Adipocyte (in vitro differentiated cells): Measurements from ENCODE around the gene USH1C.

ENCODE experiments used
- DNase-seq: peaks from one replicate; pipeline ENCODE4 v3.0.0-alpha.2; 2015; ENCODE audit warnings: low read depth
- H3K27me3 ChIP-seq: replicated peaks from 2 replicates; pipeline ENCODE4 v1.7.0; 2013; ENCODE audit warnings: mild to moderate bottlenecking, low read length, moderate library complexity; ENCODE audit not compliant: control insufficient read depth, insufficient read depth
- H3K36me3 ChIP-seq: 2 replicates; pipeline ENCODE4 v1.7.0; 2013; ENCODE audit warnings: low read length, mild to moderate bottlenecking, moderate library complexity; ENCODE audit not compliant: control insufficient read depth, insufficient read depth, severe bottlenecking
- H3K4me1 ChIP-seq: 2 replicates; pipeline ENCODE4 v1.7.0; 2013; ENCODE audit warnings: mild to moderate bottlenecking, low read length, moderate library complexity; ENCODE audit not compliant: control insufficient read depth, insufficient read depth
- H3K4me3 ChIP-seq: 2 replicates; pipeline ENCODE4 v1.7.0; 2013; ENCODE audit warnings: mild to moderate bottlenecking, low read length, moderate library complexity
- H3K9ac ChIP-seq: 2 replicates; pipeline ENCODE4 v1.7.0; 2013; ENCODE audit warnings: mild to moderate bottlenecking, low read length, moderate library complexity
- H3K9me3 ChIP-seq: 2 replicates; pipeline ENCODE4 v1.7.0; 2013; ENCODE audit warnings: mild to moderate bottlenecking, low read length, moderate library complexity; ENCODE audit not compliant: control insufficient read depth

USH1C gene

DNA sequence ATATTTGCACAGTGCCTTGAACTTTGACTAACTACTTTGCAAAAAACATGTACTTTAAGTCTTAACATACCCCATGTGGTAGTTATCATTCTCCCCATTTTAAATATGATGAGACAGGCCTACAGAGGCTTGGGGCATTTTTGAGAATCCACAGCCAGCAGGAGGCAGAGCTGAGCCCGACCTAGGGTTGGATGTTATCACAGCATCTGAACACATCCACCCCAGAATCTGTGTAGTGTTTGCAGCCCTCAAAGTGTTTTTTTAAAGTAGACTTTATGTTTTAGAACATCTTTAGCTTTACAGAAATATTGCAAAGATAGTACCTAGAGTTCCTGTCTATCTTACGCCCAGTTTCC is 20.4 kb upstream of the USH1C start:
- Histone ChIP-seq H3K4me3 (no peak overlapping the region), H3K9ac (no peak overlapping the region)
- no peak for DNase-seq

DNA sequence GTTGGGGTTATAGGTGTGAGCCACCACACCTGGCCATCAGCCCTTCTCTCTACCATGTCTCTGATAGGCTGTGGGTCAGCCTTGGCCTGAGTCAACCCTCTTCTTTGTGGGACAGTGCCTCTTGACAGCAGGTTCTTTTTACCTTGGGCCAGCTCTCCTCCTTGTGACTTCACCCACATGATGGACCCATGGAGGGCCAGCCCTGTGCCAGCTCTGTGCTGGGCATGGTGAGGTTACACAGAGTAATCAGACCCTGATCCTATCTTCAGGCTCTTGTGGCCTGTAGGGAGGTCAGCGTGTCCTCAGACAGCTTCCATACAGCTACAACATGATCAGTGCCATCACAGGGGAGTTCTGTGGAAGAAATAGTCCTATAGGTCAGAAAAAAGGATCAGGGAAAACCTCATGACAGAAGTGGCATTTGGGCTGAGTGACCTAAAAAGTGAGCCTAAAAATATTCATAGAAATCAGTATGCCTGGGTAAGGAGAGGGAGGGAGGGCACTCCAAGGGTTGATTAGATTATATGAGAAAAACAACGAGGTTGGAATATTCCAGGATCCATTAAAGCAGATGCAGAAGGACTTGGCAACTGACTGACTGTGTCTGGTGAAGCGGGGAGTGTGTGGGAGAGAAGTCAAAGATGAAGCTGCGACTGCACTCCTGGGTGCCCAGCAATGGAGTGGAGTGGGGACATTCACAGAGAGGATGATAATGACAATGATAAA is 19.9 kb upstream of the USH1C start:
- DNase-seq, result no peak
- H3K4me1 ChIP-seq, result no peaks in the 10 kb centered on the region
- no peak overlapping the region for H3K9ac ChIP-seq
- H3K36me3 ChIP-seq, result no peaks in the 10 kb centered on the region
- peaks cover 30% of the 10 kb centered on the region for H3K27me3 ChIP-seq
- no peaks in the 10 kb centered on the region for H3K9me3 ChIP-seq
- no peak overlapping the region for H3K4me3 ChIP-seq

More for the DNA sequence above, 20.4 kb upstream of the USH1C start:
- no peaks in the 10 kb centered on the region for H3K9me3 ChIP-seq
- no peaks in the 10 kb centered on the region for H3K4me1 ChIP-seq
- H3K36me3 ChIP-seq, result no peaks in the 10 kb centered on the region
- peaks cover 31% of the 10 kb centered on the region for H3K27me3 ChIP-seq

DNA sequence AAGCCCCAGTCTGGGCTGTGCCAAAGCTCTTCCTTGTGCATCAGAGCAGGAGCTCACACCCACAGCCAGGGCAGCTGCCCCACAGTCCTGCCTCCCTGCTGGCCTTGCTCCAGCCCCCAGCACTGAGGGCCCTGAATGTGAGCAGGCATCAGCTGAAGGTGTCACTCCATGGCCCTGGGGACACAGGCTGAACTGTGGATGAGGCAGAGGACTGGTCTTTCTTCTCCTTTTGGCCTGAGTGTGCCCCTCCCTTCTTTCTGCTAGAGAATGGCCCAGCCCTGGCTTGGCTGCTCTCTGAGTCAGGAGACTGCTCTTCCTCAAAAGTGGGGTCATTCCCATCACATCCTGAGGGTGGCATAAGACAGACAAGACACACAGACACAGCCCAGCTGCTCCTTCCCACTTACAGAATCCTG is 19.0 kb upstream of the USH1C start:
- no peaks in the 10 kb centered on the region for H3K9me3 ChIP-seq
- no peaks in the 10 kb centered on the region for H3K36me3 ChIP-seq
- H3K4me3 ChIP-seq, result no peak overlapping the region
- H3K4me1 ChIP-seq, result no peaks in the 10 kb centered on the region
- no peak overlapping the region for H3K9ac ChIP-seq
- peaks cover 30% of the 10 kb centered on the region for H3K27me3 ChIP-seq
- DNase-seq, result no peak

DNA sequence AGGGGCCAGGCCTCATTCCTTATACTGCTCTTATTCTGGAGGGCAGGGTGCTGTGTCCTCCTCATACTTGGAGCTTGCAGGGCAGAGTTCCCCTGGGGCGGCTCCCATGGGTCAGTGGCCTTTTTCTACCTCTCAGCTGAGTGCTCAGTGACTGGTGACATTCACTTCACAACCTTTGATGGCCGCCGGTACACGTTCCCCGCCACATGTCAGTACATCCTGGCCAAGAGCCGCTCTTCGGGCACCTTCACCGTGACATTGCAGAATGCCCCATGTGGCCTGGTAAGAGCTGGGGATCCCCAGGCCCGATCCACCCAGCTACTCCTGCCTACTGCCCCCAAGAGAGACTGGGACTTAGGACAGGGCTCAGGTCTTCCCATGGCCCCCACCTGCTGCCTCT is 17.3 kb upstream of the USH1C start:
- no peaks in the 10 kb centered on the region for H3K9me3 ChIP-seq
- no peak for DNase-seq
- peaks cover 41% of the 10 kb centered on the region for H3K27me3 ChIP-seq
- no peaks in the 10 kb centered on the region for H3K36me3 ChIP-seq
- no peak overlapping the region for H3K9ac ChIP-seq
- H3K4me1 ChIP-seq, result no peaks in the 10 kb centered on the region
- H3K4me3 ChIP-seq, result no peak overlapping the region

DNA sequence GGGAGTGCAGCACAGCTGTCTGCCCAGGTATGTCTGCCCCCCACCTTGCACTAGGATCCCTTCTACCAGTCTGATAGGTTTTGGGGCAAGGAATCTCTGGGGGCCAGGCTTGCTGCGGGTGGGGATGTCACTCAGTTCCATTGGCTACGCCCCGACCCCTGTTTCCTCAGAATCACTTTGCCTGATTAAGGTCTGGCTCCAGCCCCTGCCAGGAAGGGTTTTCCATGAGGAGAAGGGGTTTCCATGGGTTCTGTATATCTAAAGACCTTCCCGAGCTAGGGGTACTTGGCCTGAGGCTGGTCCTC is 16.8 kb upstream of the USH1C start:
- Histone ChIP-seq H3K9me3 (no peaks in the 10 kb centered on the region), H3K4me3 (no peak overlapping the region), H3K9ac (no peak overlapping the region), H3K36me3 (no peaks in the 10 kb centered on the region), H3K27me3 (peaks cover 46% of the 10 kb centered on the region), H3K4me1 (no peaks in the 10 kb centered on the region)
- DNase-seq, result no peak

DNA sequence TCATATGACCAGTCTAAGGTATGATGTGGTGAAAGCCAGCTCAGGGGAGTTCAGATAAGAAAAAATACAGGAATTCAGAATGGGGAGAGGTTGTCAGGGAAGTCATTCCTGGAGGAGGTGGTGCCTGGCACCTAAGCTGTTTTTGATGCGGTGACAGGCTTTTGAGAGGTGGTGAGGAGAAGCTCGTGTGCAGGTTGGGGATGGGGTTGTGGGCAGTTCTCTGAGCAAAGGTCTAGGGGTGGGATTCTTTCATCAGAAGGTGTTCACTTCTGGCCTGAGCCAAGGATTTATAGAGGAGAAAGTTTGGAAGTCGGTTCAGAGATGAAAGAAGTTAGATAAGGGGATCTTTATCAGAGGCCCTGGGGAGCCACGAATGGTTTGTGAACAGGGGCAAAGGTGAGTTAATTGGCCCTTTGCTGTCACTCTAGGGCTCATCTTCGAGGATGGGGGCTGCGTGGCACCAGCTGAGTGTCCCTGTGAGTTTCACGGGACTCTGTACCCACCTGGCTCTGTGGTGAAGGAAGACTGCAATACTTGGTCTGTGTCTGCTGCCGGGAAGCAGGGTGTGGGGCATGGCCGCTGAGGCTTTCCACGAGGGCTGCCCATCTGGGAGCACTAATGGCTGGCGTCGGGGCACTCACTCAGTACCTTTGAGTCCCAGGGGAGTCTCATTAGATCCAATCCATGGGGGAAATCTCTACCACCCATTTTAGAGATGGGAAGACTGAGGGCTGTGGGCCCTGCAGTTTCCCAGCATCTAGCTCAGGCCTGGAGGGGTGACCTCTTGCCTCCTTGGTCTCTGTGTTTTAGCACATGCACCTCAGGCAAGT is 16.3 kb upstream of the USH1C start:
- H3K4me3 ChIP-seq, result no peak overlapping the region
- H3K9me3 ChIP-seq, result no peaks in the 10 kb centered on the region
- H3K9ac ChIP-seq, result no peak overlapping the region
- no peaks in the 10 kb centered on the region for H3K36me3 ChIP-seq
- peaks cover 50% of the 10 kb centered on the region for H3K27me3 ChIP-seq
- DNase-seq, result no peak
- no peaks in the 10 kb centered on the region for H3K4me1 ChIP-seq

DNA sequence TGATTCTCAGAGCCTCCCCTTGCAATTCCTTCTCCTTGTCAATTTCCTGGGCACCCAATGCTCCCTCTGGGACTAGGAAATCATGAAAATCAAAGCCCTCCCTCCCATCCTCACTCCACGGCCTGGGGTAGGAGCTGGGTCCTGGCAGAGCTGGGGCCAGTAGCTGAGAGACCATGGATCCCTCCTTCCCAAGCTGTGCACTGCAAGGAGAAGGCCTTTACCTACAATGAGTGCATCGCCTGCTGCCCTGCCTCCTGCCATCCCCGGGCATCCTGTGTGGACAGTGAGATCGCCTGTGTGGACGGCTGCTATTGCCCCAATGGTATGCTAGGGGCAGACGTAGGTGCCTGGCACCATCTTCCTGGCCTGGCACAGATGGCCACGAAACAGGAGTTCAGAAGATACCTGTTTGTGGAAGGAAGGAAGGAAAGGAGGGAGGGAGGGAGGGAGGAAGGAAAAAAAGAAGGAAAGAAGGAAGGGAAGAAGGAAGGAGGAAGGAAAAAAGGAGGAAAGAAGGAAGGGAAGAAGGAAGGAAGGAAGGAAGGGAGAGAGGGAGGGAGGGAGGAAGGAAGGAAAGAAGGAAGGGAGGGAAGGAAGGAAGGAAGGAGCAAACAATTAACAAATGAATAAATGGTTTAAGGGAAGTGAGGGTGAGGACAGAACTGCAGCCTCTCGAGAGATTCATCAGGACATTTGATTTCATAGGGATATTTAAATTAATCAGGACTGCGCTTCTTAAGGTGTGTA is 15.3 kb upstream of the USH1C start:
- Histone ChIP-seq H3K27me3 (peaks cover 51% of the 10 kb centered on the region), H3K36me3 (no peaks in the 10 kb centered on the region), H3K4me3 (no peak overlapping the region), H3K4me1 (no peaks in the 10 kb centered on the region), H3K9me3 (no peaks in the 10 kb centered on the region), H3K9ac (no peak overlapping the region)
- no peak for DNase-seq

DNA sequence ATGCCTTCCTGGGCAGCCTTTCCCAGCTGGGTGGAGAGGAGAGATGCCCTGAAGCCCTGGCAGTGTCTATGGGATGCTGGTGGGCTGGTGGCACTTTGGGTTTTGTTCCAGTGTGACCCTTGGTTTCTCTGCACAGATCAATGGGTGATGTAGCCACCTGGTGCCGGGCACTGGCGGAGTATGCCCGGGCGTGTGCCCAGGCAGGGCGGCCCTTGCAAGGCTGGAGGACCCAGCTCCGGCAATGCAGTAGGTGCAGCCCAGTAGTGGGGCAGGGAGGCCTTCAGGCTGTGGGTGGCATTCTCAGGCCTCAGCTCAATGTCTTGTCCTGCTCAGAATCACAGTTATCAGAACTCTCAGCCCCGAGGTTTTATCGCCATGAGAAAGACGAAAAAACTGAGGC is 14.7 kb upstream of the USH1C start:
- Histone ChIP-seq H3K27me3 (peaks cover 56% of the 10 kb centered on the region), H3K4me1 (no peaks in the 10 kb centered on the region), H3K36me3 (no peaks in the 10 kb centered on the region), H3K4me3 (no peak overlapping the region), H3K9me3 (no peaks in the 10 kb centered on the region), H3K9ac (no peak overlapping the region)
- no peak for DNase-seq

DNA sequence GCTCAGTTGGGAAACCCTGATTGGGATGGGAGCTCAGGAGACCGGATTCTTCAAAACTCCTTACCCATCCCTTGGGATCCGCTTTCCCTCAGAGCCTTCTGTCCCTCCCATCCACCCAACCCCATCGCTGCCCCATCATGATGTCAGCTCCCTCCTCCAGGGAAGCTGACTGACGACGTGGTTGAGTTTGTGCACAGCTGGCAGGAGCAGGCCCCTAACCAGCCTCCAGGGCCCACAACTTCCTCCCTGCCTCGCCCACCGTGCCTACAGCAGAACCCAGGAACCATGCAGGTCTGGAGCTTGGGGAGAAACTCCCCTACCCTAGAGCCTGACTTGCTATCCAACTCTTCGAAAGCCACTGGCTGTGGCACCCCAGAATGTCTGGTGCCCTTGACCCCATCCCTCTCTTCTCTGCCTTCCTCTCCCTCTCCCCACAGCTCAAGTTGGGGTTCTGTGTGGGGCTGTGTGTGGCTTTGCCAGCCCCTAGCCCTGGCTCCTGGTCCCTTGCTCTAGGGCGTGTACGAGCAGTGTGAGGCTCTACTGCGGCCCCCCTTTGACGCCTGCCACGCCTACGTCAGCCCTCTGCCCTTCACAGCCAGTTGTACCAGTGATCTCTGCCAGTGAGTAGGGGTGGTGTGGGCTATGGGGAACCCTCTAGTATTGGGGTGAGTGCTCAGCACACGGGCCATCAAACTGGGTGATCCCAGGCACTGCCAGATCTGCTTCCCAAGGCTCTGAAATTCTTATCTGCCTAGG is 14.0 kb upstream of the USH1C start:
- DNase-seq, result no peak
- no peak overlapping the region for H3K9ac ChIP-seq
- H3K27me3 ChIP-seq, result peaks cover 56% of the 10 kb centered on the region

DNA sequence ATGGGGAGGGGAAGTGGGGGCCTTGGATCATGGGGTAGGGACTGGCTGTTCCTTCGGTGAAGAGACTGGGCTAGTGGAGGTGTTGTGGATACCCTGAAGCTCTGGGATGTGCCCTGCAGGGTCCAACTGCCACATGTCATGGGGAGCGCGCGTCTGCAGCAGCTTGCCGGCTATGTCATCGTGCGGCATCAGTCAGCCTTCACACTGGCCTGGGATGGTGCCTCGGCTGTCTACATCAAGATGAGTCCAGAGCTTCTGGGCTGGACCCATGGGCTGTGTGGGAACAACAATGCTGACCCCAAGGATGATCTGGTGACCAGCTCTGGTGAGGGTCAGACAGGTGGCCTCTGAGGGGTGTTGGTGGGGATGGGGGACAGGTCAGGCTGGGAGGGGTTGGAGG is 12.8 kb upstream of the USH1C start:
- Histone ChIP-seq H3K9me3 (no peaks in the 10 kb centered on the region), H3K27me3 (peaks cover 62% of the 10 kb centered on the region)

More for the DNA sequence above, 14.0 kb upstream of the USH1C start:
- no peaks in the 10 kb centered on the region for H3K9me3 ChIP-seq
- no peak overlapping the region for H3K4me3 ChIP-seq
- H3K36me3 ChIP-seq, result no peaks in the 10 kb centered on the region
- no peaks in the 10 kb centered on the region for H3K4me1 ChIP-seq

DNA sequence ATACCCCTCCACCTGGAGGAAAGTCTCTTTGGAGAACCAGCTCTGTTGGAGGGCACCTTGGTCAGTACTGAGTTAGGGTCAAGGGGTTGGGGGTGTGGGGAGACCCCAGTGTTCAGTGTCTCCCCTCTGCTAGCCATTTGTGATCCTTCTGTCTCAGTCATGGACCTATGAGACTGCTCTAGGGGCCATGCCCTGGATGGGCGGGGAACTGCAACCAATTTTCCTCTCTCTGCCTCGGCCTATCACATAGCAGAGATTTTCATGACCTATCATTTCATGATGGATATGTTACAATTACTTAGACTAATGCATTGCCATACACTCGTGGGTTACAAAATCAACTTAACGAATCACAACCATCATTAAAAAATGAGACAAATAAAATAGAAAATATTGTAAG is 10.3 kb upstream of the USH1C start:
- Histone ChIP-seq H3K9me3 (no peaks in the 10 kb centered on the region), H3K27me3 (peaks cover 54% of the 10 kb centered on the region), H3K4me1 (no peaks in the 10 kb centered on the region), H3K4me3 (no peak overlapping the region), H3K9ac (no peak overlapping the region), H3K36me3 (no peaks in the 10 kb centered on the region)
- DNase-seq, result no peak

More for the DNA sequence above, 12.8 kb upstream of the USH1C start:
- H3K4me3 ChIP-seq, result no peak overlapping the region
- no peak for DNase-seq
- no peak overlapping the region for H3K9ac ChIP-seq
- no peaks in the 10 kb centered on the region for H3K4me1 ChIP-seq
- no peaks in the 10 kb centered on the region for H3K36me3 ChIP-seq
